HepG2 (cell line): ENCODE measurements around the gene DZANK1. TPM values are rescaled to one million over a fixed set of nuclear protein-coding genes. Genes with fewer than 3 reads are reported as not detected.

Experiments used
- CEBPB ChIP-seq: IDR thresholded peaks from 2 replicates; pipeline ENCODE4 v1.6.1; 2011; ENCODE audit warnings: low read depth, low read length, improper control_type of control experiment, borderline replicate concordance
- GABPB1 ChIP-seq: IDR thresholded peaks from 2 replicates; pipeline ENCODE4 v1.6.1; 2016; ENCODE audit warnings: mild to moderate bottlenecking, missing genetic modification reagents, moderate library complexity, missing compliant biosample characterization
- KLF11 ChIP-seq: IDR thresholded peaks from 2 replicates; pipeline ENCODE4 v1.6.1; 2016; ENCODE audit warnings: missing compliant biosample characterization
- MXD1 ChIP-seq: sonication (generic); formaldehyde crosslinking; IDR thresholded peaks from 2 replicates; pipeline ENCODE4 v1.4.0; 2020; ENCODE audit warnings: mild to moderate bottlenecking, missing genetic modification reagents
- NFE2 ChIP-seq: sonication (generic); formaldehyde crosslinking; IDR thresholded peaks from 2 replicates; pipeline ENCODE4 v1.4.0; 2020; ENCODE audit warnings: missing genetic modification reagents
- NFKBIZ ChIP-seq: IDR thresholded peaks from 2 replicates; pipeline ENCODE4 v1.6.1; 2018; ENCODE audit warnings: missing genetic modification reagents, missing compliant biosample characterization
- PAWR ChIP-seq: sonication (generic); formaldehyde crosslinking; IDR thresholded peaks from 2 replicates; pipeline ENCODE4 v1.4.0; 2020; ENCODE audit warnings: missing genetic modification reagents, mild to moderate bottlenecking, borderline replicate concordance
- PBX2 ChIP-seq: IDR thresholded peaks from 2 replicates; pipeline ENCODE4 v1.6.1; 2016; ENCODE audit warnings: control low read depth
- PHB2 ChIP-seq: fragments of 450-650 bp; IDR thresholded peaks from 2 replicates; pipeline ENCODE4 v1.6.1; 2018; ENCODE audit not compliant: partially characterized antibody
- SOX5 ChIP-seq: IDR thresholded peaks from 2 replicates; pipeline ENCODE4 v1.6.1; 2016; ENCODE audit warnings: borderline replicate concordance
- TARDBP ChIP-seq: sonication (generic); formaldehyde crosslinking; IDR thresholded peaks from 2 replicates; pipeline ENCODE4 v1.8.0; 2022; ENCODE audit warnings: mild to moderate bottlenecking, missing genetic modification reagents
- ZMYM2 ChIP-seq: sonication (generic); formaldehyde crosslinking; IDR thresholded peaks from 2 replicates; pipeline ENCODE4 v1.8.0; 2022; ENCODE audit warnings: mild to moderate bottlenecking, missing genetic modification reagents
- ZNF136 ChIP-seq: sonication (generic); formaldehyde crosslinking; IDR thresholded peaks from 2 replicates; pipeline ENCODE4 v1.8.1; 2022; ENCODE audit warnings: low read depth, mild to moderate bottlenecking, moderate library complexity, missing genetic modification reagents
- ZNF20 ChIP-seq: sonication (generic); formaldehyde crosslinking; IDR thresholded peaks from 2 replicates; pipeline ENCODE4 v1.4.0; 2020; ENCODE audit warnings: mild to moderate bottlenecking, moderate library complexity, missing genetic modification reagents
- ZNF292 ChIP-seq: sonication (generic); formaldehyde crosslinking; IDR thresholded peaks from 2 replicates; pipeline ENCODE4 v1.8.1; 2022; ENCODE audit warnings: mild to moderate bottlenecking, low read depth, missing genetic modification reagents, borderline replicate concordance
- ZNF547 ChIP-seq: sonication (generic); formaldehyde crosslinking; IDR thresholded peaks from 2 replicates; pipeline ENCODE4 v1.5.1; 2020; ENCODE audit warnings: mild to moderate bottlenecking, missing genetic modification reagents
- ZNF878 ChIP-seq: sonication (generic); formaldehyde crosslinking; IDR thresholded peaks from 2 replicates; pipeline ENCODE4 v1.8.1; 2023; ENCODE audit warnings: mild to moderate bottlenecking, missing genetic modification reagents, moderate library complexity
- polyA plus RNA-seq, 8 experiments: library from polyadenylated mRNA; depleted of rRNA in 3 of 8; stranded (reverse) in 7 of 8; unstranded in 1 of 8; fragments of >200 nt; fragmentation: Illumina TruSeq in 4 of 8; extraction: Trizol in 4 of 8; gene quantifications; 2 replicates each; pipeline versions ENCODE4 v1.2.1 to v1.2.3, GENCODE V29; 2011 to 2016; ENCODE audit warnings: low read depth in 4 of 8, missing spikeins in 1 of 8, mixed read lengths in 1 of 8; ENCODE audit not compliant: insufficient read depth in 1 of 8
- total RNA-seq, 5 experiments: library from RNA; depleted of rRNA; stranded (reverse); fragments of >200 nt; fragmentation: Illumina TruSeq; extraction: Trizol; gene quantifications; 2 replicates each; pipeline ENCODE4 v1.2.3, GENCODE V29; 2016; ENCODE audit warnings: low read depth in 1 of 5
- TF ChIP-seq, protein P1 (sequence below): sonication (generic); formaldehyde crosslinking; IDR thresholded peaks from 2 replicates; pipeline ENCODE4 v1.8.1; 2023; ENCODE audit warnings: mild to moderate bottlenecking, moderate library complexity, missing genetic modification reagents
- TF ChIP-seq, protein P2 (sequence below): sonication (generic); formaldehyde crosslinking; IDR thresholded peaks from 2 replicates; pipeline ENCODE4 v1.4.0; 2020; ENCODE audit warnings: mild to moderate bottlenecking, missing genetic modification reagents

The DZANK1 gene
- total and polyA plus RNA-seq, 2 of the 13 experiments (the other 11 are each of a cell fraction or from before 2014, with no cell fraction given), result 1.6 to 3.2 TPM

- TF ChIP-seq MXD1 (no peak; the same call in 1 of the 2 replicates), PAWR (CRISPR knock-in tag) (peak; percentile 91; the same call in 1 of the 2 replicates), NFE2 (CRISPR knock-in tag) (no peak), ZNF878 (peak; percentile 88), PHB2 (no peak), ZNF292 (CRISPR knock-in tag) (peak; percentile 64), PBX2 (CRISPR knock-in tag) (no peak; the same call in none of the 2 replicates), SOX5 (peak; percentile 69), ZNF136 (CRISPR knock-in tag) (peak; percentile 74), CEBPB (no peak), TARDBP (CRISPR knock-in tag) (peak; percentile 98), ZNF20 (CRISPR knock-in tag) (no peak), NFKBIZ (CRISPR knock-in tag) (peak; percentile 92), ZMYM2 (CRISPR knock-in tag) (0 out of 2 replicates have a peak, but pooled peaks have one; percentile 60), KLF11 (CRISPR knock-in tag) (peak; percentile 61), GABPB1 (CRISPR knock-in tag) (peak; percentile 96), ZNF547 (CRISPR knock-in tag) (peak; percentile 97)
- TF ChIP-seq, protein P1, sequence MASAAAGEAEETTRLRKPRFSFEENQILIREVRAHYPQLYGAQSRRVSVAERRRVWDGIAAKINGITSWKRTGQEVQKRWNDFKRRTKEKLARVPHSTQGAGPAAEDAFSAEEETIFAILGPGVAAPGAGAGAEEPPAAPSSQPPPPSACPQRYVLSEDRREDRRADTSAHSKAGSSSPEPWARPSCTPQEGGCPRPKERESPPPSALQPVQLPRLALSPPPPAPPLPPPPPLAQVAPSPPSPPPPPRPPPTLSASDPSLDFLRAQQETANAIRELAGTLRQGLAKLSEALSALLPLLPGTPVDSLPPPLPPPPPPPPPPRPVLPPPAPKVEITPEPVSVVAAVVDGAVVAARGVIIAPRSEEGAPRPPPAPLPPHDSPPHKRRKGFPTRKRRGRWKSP, result peak; percentile 93
- TF ChIP-seq, protein P2, sequence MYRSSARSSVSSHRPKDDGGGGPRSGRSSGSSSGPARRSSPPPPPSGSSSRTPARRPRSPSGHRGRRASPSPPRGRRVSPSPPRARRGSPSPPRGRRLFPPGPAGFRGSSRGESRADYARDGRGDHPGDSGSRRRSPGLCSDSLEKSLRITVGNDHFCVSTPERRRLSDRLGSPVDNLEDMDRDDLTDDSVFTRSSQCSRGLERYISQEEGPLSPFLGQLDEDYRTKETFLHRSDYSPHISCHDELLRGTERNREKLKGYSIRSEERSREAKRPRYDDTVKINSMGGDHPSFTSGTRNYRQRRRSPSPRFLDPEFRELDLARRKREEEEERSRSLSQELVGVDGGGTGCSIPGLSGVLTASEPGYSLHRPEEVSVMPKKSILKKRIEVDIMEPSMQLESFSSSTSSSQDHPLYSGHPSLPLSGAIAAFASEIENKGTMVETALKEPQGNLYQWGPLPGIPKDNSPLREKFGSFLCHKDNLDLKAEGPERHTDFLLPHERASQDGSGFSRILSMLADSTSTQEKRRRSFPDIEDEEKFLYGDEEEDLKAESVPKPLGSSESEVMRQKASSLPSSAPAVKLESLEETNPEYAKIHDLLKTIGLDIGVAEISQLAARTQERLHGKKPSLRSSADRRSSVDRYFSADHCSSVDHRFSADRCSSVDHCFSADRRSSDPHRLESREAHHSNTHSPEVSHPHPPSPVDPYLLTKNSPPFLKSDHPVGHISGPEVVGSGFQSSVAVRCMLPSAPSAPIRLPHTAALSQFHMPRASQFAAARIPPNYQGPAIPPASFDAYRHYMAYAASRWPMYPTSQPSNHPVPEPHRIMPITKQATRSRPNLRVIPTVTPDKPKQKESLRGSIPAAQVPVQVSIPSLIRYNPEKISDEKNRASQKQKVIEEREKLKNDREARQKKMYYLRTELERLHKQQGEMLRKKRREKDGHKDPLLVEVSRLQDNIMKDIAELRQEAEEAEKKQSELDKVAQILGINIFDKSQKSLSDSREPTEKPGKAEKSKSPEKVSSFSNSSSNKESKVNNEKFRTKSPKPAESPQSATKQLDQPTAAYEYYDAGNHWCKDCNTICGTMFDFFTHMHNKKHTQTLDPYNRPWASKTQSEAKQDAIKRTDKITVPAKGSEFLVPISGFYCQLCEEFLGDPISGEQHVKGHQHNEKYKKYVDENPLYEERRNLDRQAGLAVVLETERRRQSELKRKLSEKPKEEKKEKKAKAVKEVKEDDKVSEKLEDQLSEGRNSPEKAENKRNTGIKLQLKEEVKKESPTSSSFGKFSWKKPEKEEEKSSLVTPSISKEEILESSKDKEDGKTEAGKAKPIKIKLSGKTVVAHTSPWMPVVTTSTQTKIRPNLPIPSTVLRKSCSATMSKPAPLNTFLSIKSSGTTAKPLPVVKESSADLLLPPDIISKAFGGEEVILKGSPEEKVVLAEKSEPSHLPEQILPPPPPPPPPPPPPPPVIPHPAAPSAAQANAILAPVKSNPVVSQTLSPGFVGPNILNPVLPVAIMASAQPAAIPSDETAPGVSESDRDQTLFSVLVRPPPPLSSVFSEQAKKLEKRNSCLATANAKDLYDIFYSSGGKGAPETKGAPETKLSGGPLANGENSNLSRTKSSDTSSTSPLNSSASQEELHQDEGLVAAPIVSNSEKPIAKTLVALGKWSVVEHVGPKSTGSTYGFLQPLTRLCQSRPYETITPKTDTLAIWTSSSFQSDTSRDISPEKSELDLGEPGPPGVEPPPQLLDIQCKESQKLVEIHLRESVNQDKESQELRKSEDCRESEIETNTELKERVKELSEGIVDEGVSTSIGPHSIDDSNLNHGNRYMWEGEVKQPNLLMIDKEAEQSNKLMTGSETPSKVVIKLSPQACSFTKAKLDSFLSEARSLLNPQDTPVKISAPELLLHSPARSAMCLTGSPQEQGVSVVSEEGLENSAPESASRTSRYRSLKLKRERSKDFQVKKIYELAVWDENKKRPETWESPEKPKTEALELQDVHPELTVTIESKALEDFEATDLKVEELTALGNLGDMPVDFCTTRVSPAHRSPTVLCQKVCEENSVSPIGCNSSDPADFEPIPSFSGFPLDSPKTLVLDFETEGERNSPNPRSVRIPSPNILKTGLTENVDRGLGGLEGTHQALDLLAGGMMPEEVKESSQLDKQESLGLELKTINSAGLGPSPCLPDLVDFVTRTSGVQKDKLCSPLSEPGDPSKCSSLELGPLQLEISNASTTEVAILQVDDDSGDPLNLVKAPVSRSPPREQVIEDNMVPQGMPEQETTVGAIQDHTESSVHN (CRISPR knock-in tag), result peak; percentile 86
Measured at GRCh38 chr20:18507218-18508191, 40.7 kb upstream of the DZANK1 start, which contains the start of gene SEC23B (continued).
